Activated T-cell treated with anti-CD3 and anti-CD28 coated beads, Interleukin-2, amount 50 U/mL, for 48 hours (primary cell): ENCODE measurements around the gene TMEM131L.
"Not testable (repeated sequence)": the region's sequence is repeated elsewhere in the genome, so short reads cannot be mapped to it uniquely, and the experiment has no call there.

Experiments
- DNase-seq, 2 experiments: peaks; one replicate each; pipeline ENCODE4 v3.0.0-alpha.2; 2020

Gene TMEM131L

DNA sequence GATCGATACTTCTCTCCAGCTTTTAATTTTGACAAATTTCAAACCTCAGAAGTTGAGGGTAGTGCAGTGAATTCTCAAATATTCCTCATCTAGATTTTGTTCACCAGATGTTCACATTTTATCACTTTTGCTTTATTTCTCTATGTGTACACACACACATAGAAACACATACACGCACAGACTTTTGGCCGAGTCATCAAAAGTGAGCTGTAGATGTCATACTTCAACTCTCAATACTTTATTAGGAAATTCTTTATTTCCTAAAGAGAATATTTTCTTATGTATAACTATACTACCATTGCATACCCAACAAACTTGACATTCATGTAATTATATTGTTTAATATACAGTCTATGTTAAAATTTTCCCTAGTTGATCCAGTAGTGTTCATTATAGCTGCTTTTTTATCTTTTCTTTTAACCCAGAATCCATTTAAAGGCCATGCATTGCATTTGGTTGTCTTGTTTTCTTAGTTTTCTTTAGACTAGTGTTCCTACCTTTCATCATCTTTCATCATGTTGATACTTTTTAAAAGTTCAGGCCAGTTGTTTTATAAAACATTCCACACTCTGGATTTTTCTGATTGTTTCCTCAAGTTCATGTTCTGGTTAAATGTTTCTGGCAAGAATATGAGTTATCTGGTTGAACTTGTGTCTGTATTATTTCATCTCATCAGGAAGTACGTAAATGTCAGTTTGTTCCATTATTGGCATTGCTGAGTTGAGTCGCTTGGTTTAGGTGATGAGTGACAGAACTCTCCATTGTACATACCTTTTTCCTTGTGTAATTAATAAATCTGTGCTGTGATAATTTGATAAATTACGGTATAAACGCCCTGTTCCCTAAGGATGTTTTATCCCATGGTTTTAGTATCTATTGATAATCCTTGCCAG is 123.8 kb downstream of the TMEM131L start:
- no peak for DNase-seq

DNA sequence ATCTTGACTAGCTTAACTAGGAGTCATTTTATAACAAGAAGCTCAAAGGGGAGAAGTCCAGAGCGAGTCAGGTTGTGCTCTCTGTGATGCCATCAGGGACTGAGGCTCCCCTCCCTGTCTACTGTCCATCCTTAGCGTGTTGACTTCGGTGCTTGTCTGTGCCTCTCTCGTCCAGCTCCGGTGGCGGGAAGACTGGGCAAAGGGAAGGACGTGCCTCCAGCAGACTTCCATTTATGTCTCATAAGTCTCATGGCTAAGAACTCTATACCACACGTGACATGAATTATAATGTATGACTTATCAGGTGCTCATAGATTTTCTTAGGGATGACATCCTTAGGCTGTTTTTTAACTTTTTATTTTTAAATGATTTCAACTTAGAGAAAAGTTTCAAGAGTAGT is 125.3 kb downstream of the TMEM131L start:
- no peak for DNase-seq

GRCh38 chr4:153592064-153592463 is 125.9 kb downstream of the TMEM131L start:
- no peak for DNase-seq

DNA sequence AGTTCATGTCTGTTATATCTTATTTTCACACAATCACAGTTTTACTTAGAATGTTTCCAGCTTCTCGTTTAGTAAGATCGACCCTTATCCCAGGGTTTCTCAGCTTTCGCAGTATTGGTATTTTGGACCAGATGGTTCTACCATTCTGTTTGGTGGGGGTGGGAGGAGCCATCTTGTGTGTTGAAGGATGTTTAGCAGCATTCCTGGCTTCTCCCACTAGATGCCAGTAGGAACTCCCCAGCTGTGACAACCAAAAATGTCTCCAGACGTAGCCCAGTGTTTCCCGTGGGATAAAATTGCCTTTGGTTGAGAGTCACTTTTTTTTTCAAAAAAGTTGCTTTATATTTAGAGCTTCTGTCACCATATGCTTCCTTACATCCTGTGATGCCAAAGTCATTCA is 127.0 kb downstream of the TMEM131L start:
- DNase-seq = no peak

DNA sequence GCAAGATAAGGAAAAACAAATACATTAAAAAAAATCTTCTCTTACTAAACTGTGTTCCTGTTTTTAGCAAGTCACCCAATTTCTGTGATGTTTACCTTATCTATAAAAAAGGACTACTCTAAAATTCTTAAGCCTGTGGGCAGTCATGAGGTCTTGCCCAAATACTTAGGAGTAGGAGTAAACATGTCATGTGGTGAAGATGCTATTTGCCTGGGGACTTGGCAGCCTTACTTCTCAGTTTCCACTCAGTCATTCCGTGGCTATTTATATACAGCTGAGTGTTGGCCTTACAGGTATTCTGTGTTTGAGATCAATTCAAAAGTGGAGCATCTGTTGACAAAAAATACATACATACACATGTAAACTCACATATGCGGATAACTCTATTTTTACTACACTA is 128.1 kb downstream of the TMEM131L start:
- DNase-seq = no peak

DNA sequence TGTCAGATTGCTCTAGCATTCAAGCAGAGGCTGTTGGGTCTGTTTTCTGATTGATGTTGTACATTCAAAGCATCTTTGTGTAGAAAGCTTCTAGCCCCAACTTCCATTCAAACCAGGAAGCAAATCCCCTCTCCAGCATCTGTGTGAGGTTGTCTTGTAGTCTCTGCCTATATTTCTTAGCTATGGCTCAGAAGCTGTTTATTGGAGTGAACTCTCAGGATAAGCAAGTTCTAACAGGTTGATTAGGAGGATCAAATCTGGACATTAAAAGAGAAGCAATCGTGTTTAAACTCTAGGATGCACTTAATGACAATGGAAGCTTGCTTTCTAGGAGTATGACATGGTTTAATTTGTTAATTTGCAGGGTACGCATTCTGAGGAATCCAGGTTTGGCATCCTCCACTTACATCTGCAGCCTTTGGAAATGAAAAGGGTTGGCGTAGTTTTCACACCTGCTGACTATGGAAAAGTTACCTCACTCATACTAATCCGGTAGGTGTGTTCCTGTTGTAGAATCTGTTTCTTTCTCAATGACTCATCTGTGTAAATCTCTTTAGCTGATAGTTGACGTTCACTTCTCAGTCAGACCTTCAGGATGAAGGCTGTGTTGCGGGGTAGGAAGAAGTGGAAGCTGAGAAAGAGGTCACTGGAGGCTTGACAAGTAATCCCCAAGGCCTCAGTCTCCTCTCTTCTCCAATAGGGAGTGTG is 129.9 kb downstream of the TMEM131L start:
- peak in 1 of 2 experiments; percentile 29 for DNase-seq

- DNase-seq = no peak
These were observed 136.6 kb downstream of the TMEM131L start for GRCh38 chr4:153602758-153603157.

DNA sequence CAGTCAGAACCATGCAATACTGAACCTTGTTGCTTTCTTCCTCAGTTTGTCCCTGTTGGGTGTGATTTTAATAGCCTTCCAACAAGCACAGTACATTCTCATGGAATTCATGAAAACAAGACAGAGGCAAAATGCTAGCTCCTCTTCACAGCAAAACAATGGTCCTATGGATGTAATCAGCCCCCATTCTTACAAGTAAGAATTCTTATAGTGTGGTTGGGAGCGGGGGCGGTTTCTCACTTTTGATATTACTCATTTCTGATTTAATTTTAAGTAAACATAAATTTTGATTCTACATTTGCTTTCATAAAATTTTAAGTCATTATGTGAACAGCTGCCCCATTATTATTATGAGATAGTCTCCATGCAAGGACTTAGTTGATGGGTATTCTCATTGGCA is 137.1 kb downstream of the TMEM131L start:
- peak; percentile 37 to 42 for DNase-seq

DNA sequence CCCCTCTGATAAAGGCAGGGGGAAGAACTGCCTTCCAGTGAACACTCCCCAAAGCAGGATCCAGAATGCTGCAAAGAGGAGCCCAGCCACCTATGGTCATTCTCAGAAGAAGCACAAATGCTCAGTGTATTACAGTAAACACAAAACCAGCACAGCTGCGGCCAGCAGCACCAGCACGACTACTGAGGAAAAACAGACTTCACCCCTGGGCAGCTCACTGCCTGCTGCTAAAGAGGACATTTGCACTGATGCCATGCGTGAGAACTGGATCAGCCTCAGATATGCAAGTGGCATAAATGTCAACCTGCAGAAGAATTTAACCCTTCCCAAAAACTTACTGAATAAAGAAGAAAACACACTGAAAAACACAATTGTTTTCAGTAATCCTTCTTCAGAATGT is 137.7 kb downstream of the TMEM131L start:
- DNase-seq = no peak

DNA sequence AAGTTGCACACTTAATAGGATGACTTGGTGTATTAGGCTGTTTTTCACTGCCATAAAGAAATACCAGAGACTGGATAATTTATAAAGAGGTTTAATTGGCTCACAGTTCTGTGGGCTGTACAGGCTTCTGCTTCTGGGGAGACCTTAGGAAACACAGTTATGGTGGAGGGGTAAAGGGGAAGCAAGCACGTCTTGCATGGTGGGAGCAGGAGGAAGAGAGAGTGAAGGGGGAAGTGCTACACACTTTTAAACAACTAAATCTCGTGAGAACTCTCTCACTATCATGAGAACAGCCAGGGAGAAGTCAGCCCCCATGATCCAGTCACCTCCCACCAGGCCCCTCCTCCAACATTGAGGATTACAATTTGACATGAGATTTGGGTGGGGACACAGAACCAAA is 142.9 kb downstream of the TMEM131L start:
- not testable (repeated sequence) for DNase-seq

- no peak for DNase-seq
These were observed 144.6 kb downstream of the TMEM131L start for GRCh38 chr4:153610623-153611376.

DNA sequence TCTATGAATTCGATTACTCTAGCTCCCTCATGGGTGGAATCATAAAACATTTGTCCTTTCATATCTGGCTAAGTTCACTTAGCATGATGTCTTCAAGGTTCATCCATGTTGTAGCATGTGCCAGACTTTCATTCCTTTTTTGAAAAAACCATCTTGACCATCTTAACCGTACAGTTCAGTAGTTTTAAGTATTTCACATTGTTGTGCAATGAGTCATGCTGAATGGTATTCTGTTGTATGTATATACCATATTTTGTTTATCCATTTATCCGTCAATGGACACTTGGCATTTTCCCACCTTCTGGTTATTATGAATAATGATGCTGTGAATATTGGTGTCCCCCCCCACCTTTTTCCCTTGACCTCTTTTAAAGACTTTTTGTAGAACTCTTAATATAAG is 145.5 kb downstream of the TMEM131L start:
- no peak for DNase-seq

DNA sequence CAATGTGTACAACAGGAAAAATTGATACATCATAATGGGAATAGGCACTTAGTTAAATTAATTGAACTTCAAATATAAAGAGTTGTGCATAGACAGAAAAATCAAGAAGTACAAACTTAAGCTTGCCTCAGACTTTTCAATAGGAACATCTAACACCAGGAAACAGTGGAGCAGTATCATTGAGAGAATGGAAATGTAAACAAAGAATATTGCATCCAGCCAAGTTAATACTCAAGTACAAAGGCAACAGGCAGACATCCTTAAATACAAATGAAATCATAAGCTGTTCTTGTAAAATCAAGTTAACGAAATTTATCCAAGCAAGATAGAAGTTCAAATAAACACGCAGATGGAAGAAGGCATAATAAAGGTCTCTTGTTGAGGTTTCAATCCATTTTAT is 146.7 kb downstream of the TMEM131L start:
- DNase-seq = no peak

- peak; percentile 74 to 75 for DNase-seq
These were observed 149.9 kb downstream of the TMEM131L start for GRCh38 chr4:153616006-153616555.

- no peak for DNase-seq
These were observed 152.7 kb downstream of the TMEM131L start for GRCh38 chr4:153618833-153619232.

GRCh38 chr4:153619811-153620210 is 153.7 kb downstream of the TMEM131L start:
- DNase-seq = no peak

GRCh38 chr4:153620352-153620751 is 154.2 kb downstream of the TMEM131L start:
- no peak for DNase-seq

- DNase-seq = no peak
These were observed 155.9 kb downstream of the TMEM131L start for GRCh38 chr4:153622093-153622492.

GRCh38 chr4:153622778-153623240 is 156.6 kb downstream of the TMEM131L start:
- DNase-seq = no peak

DNA sequence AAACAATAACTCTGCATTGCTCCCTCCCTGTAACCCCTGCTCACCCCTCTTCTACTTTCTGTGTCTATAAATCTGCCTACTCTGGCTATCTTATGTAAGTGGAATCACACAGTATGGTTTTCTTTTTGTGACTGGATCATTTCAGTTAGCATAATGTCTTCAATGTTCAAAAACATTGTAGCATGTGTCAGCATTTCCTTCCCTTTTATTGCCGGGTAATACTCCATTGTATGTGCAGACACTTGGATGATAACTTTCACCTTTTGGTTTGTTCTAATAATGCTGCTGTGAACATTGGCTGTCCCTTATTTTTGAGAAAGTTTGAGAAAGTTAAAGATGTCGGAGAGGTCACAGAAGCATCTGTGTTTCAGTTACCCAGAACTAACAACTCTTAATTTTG is 157.3 kb downstream of the TMEM131L start:
- DNase-seq = no peak

DNA sequence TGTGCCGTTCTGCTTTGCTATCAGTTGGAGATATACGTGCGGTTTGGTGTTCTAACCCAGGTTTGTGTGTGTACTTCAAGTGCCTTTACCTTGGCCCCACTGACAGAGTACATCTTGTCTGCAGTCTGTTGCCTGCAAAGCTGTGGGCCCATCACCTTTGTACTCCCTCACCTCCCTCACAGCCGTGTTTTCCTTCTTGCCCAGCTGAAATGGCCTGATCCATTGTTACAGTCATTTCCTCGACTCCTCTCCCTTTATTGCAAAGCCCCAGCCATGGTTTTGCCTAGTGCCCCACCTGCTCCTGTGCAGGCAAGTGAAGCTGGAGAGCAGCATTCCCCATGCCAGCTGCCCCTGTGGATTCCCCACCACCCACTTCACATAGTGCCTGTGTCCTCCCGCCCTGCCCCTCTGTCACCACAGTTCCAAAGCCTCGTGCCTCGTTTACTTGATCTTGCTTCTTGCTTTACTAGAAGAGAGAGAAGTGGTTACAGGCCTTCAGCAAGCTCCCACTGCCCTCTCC is 162.7 kb downstream of the TMEM131L start:
- no peak for DNase-seq

DNA sequence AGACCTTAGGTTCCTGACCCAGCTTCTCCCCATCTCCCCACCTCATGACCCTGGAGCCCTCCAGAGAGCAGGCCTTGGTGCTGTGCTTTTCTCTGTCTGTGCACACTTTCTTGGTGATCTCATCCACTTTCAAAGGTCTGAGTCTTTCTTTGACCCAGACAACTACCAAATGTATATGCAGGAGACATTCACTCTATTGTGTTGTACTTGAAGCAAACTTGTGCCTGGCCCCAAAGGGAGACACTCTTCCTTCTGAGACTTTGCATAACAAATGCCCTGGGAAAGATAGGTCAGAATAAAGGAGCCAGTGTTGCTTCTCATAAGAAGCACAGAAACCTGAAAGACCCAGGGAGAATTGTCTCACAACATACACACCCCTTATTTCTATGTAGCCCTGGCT is 163.6 kb downstream of the TMEM131L start:
- no peak for DNase-seq
